RCC 7860 (cell line): ENCODE data around the gene NLGN2.

Experiments
- DNase-seq: peaks from one replicate; pipeline ENCODE4 v3.0.0-alpha.2; 2015; ENCODE audit warnings: low spot score
- FAIRE-seq: peaks from 2 replicates; lab custom pipeline; 2012; peaks lifted over from hg19 to GRCh38; lab: Jason Lieb, UNC

The NLGN2 gene

GRCh38 chr17:7411427-7411750 is 3.7 kb downstream of the NLGN2 start:
- FAIRE-seq: no peak
- DNase-seq: no peak

- no peak for DNase-seq
These were observed 5.8 kb downstream of the NLGN2 start for GRCh38 chr17:7413346-7413985.

GRCh38 chr17:7414837-7415236 is 7.2 kb downstream of the NLGN2 start:
- FAIRE-seq (no peak), DNase-seq (no peak)

More at GRCh38 chr17:7413346-7413985, 5.8 kb downstream of the NLGN2 start:
- FAIRE-seq: no peak

- FAIRE-seq (no peak), DNase-seq (no peak)
These were observed 8.1 kb downstream of the NLGN2 start for GRCh38 chr17:7415784-7416183.

GRCh38 chr17:7416323-7416722 is 8.7 kb downstream of the NLGN2 start:
- FAIRE-seq: no peak

GRCh38 chr17:7417056-7417655 is 9.5 kb downstream of the NLGN2 start:
- FAIRE-seq (no peak), DNase-seq (no peak)

More at GRCh38 chr17:7416323-7416722, 8.7 kb downstream of the NLGN2 start:
- no peak for DNase-seq

GRCh38 chr17:7418472-7419152 is 11.0 kb downstream of the NLGN2 start:
- FAIRE-seq: no peak
- no peak for DNase-seq

GRCh38 chr17:7419819-7420610 is 12.4 kb downstream of the NLGN2 start, which contains the start of gene SPEM1:
Gene SPEM1 (plus strand): TSS chr17:7420324. CDS start chr17:7420385, 61 bp downstream.
- FAIRE-seq (no peak), DNase-seq (no peak)

- DNase-seq (no peak), FAIRE-seq (no peak)
These were observed 13.5 kb downstream of the NLGN2 start for GRCh38 chr17:7421186-7421585.

GRCh38 chr17:7423679-7424078 is 16.0 kb downstream of the NLGN2 start:
- DNase-seq (no peak), FAIRE-seq (no peak)

GRCh38 chr17:7425316-7425715 is 17.7 kb downstream of the NLGN2 start, which contains the start of gene SPEM2:
Gene SPEM2 (plus strand): TSS chr17:7425616. CDS start chr17:7425689, 73 bp downstream.
- FAIRE-seq: no peak
- DNase-seq: no peak

GRCh38 chr17:7425756-7426155 is 18.1 kb downstream of the NLGN2 start:
- FAIRE-seq: no peak

GRCh38 chr17:7426203-7426863 is 18.7 kb downstream of the NLGN2 start:
- DNase-seq: no peak
- FAIRE-seq: no peak

More at GRCh38 chr17:7425756-7426155, 18.1 kb downstream of the NLGN2 start:
- no peak for DNase-seq

GRCh38 chr17:7426896-7427489 is 19.3 kb downstream of the NLGN2 start:
- DNase-seq (no peak), FAIRE-seq (no peak)

GRCh38 chr17:7427549-7427948 is 19.9 kb downstream of the NLGN2 start:
- no peak for FAIRE-seq
- no peak for DNase-seq

GRCh38 chr17:7428557-7428956 is 20.9 kb downstream of the NLGN2 start, which contains the start of gene SPEM3:
Gene SPEM3 (plus strand): TSS chr17:7428857. CDS start chr17:7428903, 46 bp downstream.
- no peak for DNase-seq
- FAIRE-seq: no peak

GRCh38 chr17:7429722-7430121 is 22.1 kb downstream of the NLGN2 start:
- FAIRE-seq (no peak), DNase-seq (no peak)

- DNase-seq (no peak), FAIRE-seq (no peak)
These were observed 23.6 kb downstream of the NLGN2 start for GRCh38 chr17:7431231-7431630.

- FAIRE-seq (no peak), DNase-seq (no peak)
These were observed 24.7 kb downstream of the NLGN2 start for GRCh38 chr17:7432296-7432695.
